ENCODE data around the gene SLAIN1.

GRCh38 chr13:77720988-77721387, 23.5 kb downstream of the SLAIN1 start:
- TF ChIP-seq CTCF (IDR thresholded peaks at IDR 0.05) = no peak
- TF ChIP-seq CEBPB (IDR thresholded peaks at IDR 0.05) = no peak
- no peak for TF ChIP-seq POLR2A (IDR thresholded peaks at IDR 0.05; ENCODE audit: low read length)
- no peak for TF ChIP-seq EHF (CRISPR knock-in tag; IDR thresholded peaks at IDR 0.05)
- TF ChIP-seq, protein P1, sequence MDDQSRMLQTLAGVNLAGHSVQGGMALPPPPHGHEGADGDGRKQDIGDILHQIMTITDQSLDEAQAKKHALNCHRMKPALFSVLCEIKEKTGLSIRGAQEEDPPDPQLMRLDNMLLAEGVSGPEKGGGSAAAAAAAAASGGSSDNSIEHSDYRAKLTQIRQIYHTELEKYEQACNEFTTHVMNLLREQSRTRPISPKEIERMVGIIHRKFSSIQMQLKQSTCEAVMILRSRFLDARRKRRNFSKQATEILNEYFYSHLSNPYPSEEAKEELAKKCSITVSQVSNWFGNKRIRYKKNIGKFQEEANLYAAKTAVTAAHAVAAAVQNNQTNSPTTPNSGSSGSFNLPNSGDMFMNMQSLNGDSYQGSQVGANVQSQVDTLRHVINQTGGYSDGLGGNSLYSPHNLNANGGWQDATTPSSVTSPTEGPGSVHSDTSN (IDR thresholded peaks at IDR 0.05) = no peak
- no peak for TF ChIP-seq EP300 (IDR thresholded peaks at IDR 0.05)
- TF ChIP-seq, protein P2, sequence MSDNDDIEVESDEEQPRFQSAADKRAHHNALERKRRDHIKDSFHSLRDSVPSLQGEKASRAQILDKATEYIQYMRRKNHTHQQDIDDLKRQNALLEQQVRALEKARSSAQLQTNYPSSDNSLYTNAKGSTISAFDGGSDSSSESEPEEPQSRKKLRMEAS (IDR thresholded peaks at IDR 0.05) = no peak
- TF ChIP-seq CHD4 (IDR thresholded peaks at IDR 0.05; ENCODE audit: borderline replicate concordance) = no peak
- TF ChIP-seq JUN (IDR thresholded peaks at IDR 0.05) = no peak
- no peak for TF ChIP-seq RAD21 (conservative IDR thresholded peaks at IDR 0.05 in 1 of 2, IDR thresholded peaks at IDR 0.05 in 1 of 2)
- no peak for TF ChIP-seq SMC3 (IDR thresholded peaks at IDR 0.05)
- no peak for TF ChIP-seq MAZ (IDR thresholded peaks at IDR 0.05; ENCODE audit: borderline replicate concordance, low read depth, low read length)
- no peak for TF ChIP-seq JUNB (IDR thresholded peaks at IDR 0.05)

Measured in A549 (cell line).